K562 treated with DMSO at 1 percent for 12 hours (cell line): ENCODE results near the gene GPR22. TPM values are rescaled to one million over a fixed set of nuclear protein-coding genes. Genes with fewer than 3 reads are reported as not detected.

Experiments
- total RNA-seq: library from RNA; unstranded; fragments of 300-600 nt; gene quantifications from 2 replicates; pipeline ENCODE4 v1.2.3, GENCODE V29; 2022; ENCODE audit not compliant: insufficient read depth

Gene GPR22
- total RNA-seq = not detected in 2 replicates

GRCh38 chr7:107469929-107470328, at the start of gene GPR22:
Gene GPR22 (plus strand): TSS chr7:107470057. CDS start chr7:107474061, 4,004 bp downstream.

Other genes starting within 250 kb of the GPR22 start
- 12.7 and 34.0 TPM in 2 replicates for gene COG5, start 93.9 kb downstream of the GPR22 start, total RNA-seq
- 7.8 and 12.6 TPM in 2 replicates for gene DUS4L, start 93.9 kb downstream of the GPR22 start, total RNA-seq
- gene BCAP29, start 110.2 kb downstream of the GPR22 start, total RNA-seq = 48.3 and 106 TPM in 2 replicates
- 0.51 TPM in 1 of 2 replicates, not detected in the other for gene SLC26A4, start 190.8 kb downstream of the GPR22 start, total RNA-seq